Erythroblast (primary cell): ENCODE results near the gene SLC37A2.

ENCODE experiments used
- GATA1 ChIP-seq: IDR thresholded peaks from 2 replicates; pipeline ENCODE4 v1.6.1; 2011; ENCODE audit warnings: low read depth, mild to moderate bottlenecking, control low read depth, low read length, moderate library complexity
- POLR2A ChIP-seq: IDR thresholded peaks from 2 replicates; pipeline ENCODE4 v1.6.1; 2011; ENCODE audit warnings: mild to moderate bottlenecking, low read length

GRCh38 chr11:125062931-125063428 lies at the start of gene SLC37A2:
- TF ChIP-seq POLR2A (peak; percentile 20), GATA1 (no peak)
